Stimulated activated CD4-positive, alpha-beta T cell treated with anti-CD3 and anti-CD28 coated beads, Interleukin-15, amount 100 ng/mL, for 24 hours (primary cell): ENCODE measurements around the gene POLD3.

Experiments
- DNase-seq: peaks from one replicate; pipeline ENCODE4 v3.0.0-alpha.2; 2020

The POLD3 gene

GRCh38 chr11:74676596-74676995, 84.2 kb downstream of the POLD3 start:
- DNase-seq = no peak

DNA sequence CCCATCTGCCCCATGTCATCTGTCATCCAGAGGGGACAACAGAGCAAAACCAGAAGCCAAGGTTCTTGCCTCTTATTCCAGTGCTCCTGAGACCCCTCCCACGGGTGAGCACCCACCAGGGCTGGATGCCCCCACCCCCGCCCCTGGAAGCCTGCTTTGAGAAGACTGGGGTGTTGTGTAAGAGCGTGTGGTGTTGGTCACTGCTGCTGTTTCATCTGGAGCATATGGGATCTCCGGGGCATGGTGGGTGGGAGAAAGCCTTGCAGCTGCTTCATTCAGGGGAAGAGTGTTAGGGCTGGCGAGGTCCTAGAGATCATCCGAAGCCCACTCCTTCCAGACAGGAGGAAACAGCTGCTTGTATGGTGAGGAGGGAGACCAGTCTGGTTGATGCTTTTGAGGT, 84.7 kb downstream of the POLD3 start:
- DNase-seq = no peak

- DNase-seq = no peak
These were observed 85.7 kb downstream of the POLD3 start for GRCh38 chr11:74678041-74678440.

DNA sequence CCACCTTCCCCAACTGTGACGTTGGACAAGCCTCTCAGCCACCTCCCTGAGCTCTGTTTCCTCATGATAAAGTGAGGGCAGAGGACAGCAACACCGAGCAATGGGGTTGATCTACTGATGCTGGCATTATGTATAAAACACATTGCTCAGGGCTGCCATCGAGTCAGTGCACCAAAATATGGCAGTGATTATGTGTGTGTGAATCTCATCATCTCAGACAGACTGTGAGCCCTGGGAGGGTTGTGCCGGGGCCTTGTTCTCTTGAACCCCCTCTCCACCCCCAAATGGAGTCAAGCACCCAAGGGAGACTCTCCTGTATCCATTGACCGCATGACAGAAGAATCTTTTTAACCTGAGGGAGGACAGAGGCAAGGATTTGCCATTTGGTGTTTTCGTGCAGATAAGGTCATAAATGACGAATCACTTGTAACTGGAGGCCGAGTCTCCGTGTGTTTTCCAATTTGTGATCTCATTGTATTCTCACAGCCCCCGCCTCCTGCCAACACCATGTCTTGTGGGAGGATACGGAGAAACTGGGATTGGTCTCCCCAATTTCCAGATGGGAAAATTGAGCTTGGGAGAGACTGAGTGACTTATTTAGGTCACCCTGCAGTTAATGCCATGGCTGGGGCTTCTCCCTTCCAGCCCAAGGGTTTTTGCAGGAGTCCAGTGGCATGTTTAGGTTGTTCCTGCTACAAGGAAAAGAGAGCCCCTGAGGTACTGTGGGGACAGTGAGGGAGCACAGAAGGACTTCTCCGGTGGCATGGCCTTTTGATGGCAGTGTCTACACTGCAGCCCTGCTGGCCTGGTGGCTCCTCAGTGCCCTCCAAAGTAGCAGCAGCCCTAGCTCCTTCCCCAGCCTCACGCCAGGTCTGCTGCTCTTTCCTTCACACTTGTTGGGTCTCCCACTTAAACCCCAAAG, 86.5 kb downstream of the POLD3 start:
- no peak for DNase-seq

GRCh38 chr11:74679513-74679865, 87.1 kb downstream of the POLD3 start:
- DNase-seq = no peak

DNA sequence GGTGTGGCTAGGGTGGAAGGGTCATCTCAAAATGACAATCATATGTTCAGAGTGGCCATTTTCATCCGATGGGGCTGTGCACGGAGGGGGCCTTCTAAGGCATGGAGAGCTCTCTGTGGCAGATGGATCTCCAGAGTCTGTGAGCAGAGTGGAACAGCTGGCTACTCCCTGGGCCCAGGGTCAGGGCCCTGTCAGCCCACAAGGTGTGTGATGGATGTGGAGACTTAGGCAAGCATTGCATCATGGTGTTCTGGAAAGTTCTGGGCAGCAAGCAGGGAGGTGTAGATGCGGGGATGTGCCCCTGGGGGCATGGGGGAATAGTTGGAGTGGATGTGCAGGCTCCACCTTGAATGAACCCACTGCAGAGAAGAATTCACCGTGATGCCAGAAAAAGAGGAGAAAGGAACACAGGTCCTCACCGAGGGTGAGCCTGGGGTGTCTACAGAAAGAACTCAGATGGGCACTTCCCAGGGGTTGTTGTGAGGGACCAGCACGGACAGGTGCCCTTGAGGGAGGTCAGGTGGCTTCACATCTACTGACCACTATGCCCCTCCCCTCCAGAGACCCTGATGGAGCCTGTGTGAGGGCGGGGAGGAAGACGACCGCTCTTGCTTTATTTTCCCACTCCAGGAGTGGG, 87.8 kb downstream of the POLD3 start:
- no peak for DNase-seq

GRCh38 chr11:74680703-74681531, 88.5 kb downstream of the POLD3 start:
- no peak for DNase-seq

- DNase-seq = no peak
These were observed 89.6 kb downstream of the POLD3 start for GRCh38 chr11:74681686-74682651.

- no peak for DNase-seq
These were observed 90.4 kb downstream of the POLD3 start for GRCh38 chr11:74682731-74683278.

DNA sequence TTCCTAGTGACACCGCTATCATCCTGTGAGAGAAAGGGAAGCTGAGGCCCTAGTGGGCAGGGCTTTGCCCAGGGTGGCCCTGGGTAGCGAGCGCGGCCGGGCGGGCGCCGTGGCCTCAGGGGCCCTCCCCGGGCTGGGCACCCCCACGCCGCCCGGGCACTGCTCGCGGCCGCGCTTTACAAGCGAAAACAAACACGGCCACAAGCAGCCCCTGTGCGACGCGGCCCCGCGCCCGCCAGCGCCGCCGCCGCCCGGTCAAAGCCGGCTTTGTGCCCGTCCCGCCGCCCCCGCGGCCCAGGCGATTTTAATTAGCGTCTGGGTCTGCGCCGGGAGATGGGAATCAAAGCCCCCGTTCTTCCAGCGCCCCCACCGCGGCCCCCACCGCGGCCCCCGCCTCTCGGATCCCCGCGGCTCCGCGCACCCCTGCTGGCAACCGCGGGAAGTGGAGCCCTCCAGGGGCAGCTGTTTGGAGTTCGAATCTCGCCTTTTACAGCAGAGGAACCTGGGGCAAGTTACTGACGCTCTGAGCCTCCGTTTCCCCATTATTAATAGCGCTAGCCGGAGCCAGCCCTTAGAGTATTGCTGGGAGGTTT, 91.0 kb downstream of the POLD3 start:
- DNase-seq = peak; percentile 16

DNA sequence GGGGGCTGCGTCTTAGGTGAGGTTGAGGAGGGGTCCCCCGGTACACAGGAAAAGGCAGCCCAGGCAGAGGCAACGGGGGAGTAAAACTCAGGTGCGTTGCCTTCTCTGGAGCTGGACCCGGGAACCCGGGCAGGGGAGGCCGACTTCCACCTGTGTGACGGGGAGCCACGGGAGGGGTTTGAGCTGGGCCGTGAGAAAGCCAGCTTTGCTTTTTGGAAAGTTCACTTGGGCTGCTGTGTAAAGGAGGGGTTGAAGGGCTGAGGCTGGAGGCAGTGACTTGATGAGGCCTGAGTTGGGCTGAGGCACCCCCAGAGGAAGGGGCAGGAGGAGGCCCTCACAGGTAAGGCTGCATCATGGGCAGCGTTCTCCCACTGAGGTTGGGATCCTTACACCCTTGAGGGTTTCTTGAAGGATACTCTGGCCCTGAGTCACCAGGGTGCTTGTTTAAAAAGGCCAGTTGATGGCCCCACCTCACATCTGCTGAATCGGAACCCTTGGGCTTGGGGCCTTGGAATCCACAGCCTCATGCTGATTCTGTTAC, 91.6 kb downstream of the POLD3 start:
- no peak for DNase-seq

DNA sequence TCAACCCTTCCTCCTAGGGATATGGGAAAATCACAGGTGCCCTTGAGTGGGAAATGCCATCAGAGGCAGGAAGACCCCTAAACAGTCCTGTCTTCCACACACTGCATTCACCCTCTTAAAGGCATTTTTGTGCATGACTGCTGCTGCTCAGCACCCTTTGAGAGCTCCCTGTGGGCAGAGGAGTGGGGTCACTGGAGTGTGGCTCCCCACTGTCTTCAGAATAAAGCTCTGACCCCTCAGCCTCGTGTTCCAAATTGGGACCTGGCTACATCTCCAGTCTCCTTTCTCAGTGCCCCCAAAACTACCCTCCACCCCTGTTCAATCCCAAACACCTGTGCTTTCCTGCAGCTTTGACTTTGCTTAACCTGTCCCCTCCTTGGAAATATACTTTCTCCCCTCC, 92.3 kb downstream of the POLD3 start:
- no peak for DNase-seq

GRCh38 chr11:74685338-74685737, 93.0 kb downstream of the POLD3 start:
- DNase-seq = no peak

- no peak for DNase-seq
These were observed 93.5 kb downstream of the POLD3 start for GRCh38 chr11:74685905-74686304.

GRCh38 chr11:74686792-74687191, 94.4 kb downstream of the POLD3 start:
- DNase-seq = no peak

DNA sequence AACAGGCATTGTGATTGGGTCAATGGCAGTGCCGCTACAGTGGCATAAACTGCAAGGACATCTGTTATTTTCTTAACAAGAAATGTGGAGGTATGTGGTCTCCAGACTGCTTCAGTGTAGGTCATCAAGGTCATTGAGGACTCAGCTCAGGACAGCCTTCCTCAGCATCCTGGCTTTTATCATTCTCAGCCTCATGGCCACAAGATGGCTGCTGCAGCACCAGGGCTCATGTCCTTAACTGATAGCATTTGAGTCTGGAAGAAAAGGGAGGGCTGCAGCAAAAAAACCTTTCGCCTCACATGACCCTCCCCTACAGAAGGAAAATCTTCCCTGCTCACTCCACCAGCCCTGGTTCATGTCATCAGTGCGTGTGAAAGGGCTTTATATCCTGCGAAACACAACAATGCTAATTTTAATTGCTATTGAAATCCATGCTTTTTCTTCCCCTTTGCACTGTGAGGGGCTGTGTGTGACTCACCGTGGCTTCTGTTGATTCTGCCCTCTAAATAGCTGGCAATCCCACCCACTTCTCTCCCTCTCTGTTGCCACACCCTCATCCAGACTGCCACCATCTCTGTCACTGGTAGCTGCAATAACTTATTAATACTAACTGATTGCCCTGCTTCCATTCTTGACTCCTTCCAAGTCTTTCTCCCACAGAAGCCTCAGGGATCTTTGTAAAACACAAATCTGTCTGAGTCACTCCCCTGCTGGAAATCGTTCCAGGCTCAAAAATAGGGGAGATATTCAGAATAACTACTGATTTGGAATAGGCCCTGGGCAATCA, 95.0 kb downstream of the POLD3 start:
- no peak for DNase-seq

DNA sequence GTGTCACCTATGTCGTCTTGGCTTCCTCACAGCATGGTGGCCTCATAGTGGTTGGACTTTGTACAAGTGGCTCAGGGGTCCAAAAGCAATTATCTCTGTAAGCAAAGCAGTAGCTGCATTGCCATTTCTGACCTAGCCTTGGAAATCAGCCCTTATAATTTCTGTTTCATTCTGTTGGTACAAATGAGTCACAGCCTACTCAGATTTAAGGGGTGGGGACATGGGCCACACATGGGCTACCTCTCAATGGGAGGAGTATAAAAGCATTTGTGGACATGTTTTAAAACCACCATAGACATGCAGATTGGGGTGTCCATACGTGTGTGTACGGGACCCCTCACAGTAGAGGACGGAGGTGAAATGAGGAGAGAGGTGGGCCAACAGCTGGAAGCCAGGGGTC, 97.3 kb downstream of the POLD3 start:
- no peak for DNase-seq

DNA sequence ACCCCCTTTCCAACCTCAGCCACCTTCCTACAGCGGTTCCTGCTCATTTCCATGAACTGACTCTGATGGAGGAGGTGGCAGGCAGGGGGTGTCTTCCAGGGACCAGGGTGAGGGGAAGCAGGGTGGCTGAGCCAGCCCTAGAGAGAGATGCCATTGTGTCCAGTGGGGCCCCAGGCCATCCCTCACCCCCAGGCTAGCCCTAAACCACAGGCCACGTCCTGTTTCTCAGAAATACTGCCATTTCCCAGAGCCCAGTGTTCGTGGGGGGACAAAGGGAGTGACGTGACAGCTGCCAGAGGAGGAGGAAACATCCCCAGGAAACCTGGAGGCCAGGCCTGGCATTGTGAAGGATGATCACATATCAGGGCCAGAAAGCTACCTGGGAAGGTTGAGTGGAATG, 99.4 kb downstream of the POLD3 start:
- DNase-seq = no peak
